GM18867 (cell line): ENCODE measurements around the gene FAM193B.

Experiments used
- ATAC-seq: cut with Tn5 transposase; IDR thresholded peaks from one replicate; pipeline ENCODE4 v1.9.1; 2021; ENCODE audit warnings: mild to moderate bottlenecking, moderate library complexity; ENCODE audit not compliant: unreplicated experiment

FAM193B gene

GRCh38 chr5:177516601-177517568 lies 37.5 kb downstream of the FAM193B start, which contains the start of gene DDX41:
DDX41 (minus strand) TSS chr5:177516961; CDS start chr5:177516945, 16 bp downstream.
- ATAC-seq: peak; percentile 75

DNA sequence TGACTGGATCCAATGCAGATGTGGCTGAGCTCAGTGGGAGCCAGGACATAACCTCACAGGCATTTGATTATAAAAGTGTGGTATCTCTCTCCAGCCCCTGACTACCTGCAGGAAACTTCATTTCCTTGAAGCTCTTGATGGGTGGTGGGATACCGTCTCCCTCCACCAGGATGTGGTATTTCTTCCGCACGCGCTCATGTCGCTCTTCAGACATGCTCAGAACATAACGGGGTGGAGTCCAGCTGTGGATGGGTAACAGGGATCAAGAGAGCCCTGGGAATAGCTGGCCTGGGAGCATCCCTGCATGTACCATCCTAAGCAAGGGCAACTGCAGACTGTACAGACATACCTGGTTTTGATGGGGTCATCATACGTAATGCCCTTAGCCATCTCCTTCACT lies 38.8 kb downstream of the FAM193B start:
- ATAC-seq: no peak

DNA sequence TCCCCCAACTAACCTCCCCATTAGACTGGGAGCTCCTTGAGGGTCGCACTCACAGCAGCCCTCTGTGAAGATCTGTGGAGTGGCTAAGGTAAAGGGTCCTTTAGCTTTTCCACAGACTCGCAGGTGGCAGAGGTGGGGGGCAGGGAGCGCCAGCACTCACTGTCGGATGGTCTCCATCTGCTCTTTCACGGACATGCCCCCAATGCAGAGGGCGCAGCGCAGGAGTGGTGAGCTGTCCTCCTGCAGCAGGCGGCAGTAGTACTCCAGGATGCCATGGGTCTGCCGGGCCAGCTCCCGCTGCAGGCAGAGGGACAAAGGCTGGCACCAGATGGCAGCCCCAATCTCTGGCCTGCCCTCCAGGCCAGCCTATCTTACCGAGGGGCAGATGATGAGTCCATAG lies 39.8 kb downstream of the FAM193B start:
- ATAC-seq: no peak

DNA sequence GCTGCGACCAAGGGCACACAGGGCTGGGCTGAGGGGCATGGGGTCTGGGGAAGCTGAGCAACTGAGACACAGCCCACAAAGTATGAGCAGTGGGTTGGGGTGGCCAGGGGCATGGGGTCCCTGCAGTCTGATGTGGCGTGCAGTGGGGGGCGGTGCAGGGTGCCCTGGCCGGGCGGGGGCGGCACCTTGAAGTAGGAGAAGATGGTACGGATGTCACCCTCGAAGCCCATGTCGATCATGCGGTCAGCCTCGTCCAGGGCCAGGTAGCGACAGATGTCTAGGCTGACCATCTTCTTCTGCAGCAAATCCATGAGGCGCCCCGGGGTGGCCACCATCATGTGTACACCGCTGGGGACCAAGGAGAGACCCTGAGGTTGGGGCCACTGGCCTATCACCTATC lies 40.9 kb downstream of the FAM193B start:
- ATAC-seq: no peak

- ATAC-seq: no peak
Measured at GRCh38 chr5:177512736-177513380, 41.5 kb downstream of the FAM193B start.

GRCh38 chr5:177511796-177512675 lies 42.3 kb downstream of the FAM193B start:
- ATAC-seq: no peak

DNA sequence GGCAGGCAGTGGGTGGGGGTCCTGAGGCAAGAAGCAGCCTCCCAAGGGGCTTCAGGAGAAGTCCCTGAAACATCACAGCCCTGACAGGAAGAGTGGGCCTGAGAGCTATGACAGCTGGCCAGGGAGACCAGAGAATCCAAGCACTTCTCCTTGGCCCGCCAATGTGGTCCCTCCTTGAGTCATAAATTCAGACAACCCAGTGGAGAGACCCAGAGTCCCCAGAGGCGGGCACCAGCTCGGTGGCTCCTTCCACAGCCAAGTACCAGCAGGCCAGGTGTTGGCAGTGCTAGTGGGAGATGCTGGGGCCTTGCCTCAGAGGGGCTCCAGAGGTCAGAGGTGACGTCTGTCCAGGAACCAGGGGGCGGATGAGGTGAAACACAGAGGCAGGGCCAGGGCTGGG lies 43.2 kb downstream of the FAM193B start:
- no peak for ATAC-seq

GRCh38 chr5:177510567-177511053 lies 43.8 kb downstream of the FAM193B start:
- ATAC-seq: peak; percentile 40

- peak; percentile 31 for ATAC-seq
Measured at GRCh38 chr5:177509991-177510566, 44.3 kb downstream of the FAM193B start.

- ATAC-seq: peak; percentile 28
Measured at GRCh38 chr5:177509381-177509951, 44.9 kb downstream of the FAM193B start, which contains the start of gene DOK3. DOK3 (minus strand) TSS chr5:177509826; CDS start chr5:177509540, 286 bp downstream.

DNA sequence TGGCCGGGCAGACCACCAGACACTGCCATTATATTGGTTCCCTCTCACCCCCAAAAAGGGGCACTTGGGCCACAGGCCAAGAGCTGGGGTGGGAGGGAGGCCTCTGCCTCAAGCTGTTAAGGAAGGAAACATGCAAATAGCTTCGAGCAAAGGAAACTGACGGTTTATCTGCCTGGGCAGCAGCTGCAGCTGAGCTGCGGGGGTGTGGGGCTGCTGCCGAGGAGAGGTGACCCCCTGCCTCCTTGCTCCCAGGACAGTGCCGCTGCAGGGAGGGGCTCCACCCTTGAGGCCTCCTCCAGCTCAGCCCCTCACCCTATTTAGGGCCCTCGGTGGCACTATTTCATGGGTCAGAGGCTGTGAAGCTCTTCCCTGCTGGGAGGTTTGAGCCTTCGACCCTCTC lies 45.5 kb downstream of the FAM193B start:
- ATAC-seq: no peak

GRCh38 chr5:177508221-177508611 lies 46.1 kb downstream of the FAM193B start:
- no peak for ATAC-seq

GRCh38 chr5:177507596-177508220 lies 46.7 kb downstream of the FAM193B start:
- no peak for ATAC-seq

DNA sequence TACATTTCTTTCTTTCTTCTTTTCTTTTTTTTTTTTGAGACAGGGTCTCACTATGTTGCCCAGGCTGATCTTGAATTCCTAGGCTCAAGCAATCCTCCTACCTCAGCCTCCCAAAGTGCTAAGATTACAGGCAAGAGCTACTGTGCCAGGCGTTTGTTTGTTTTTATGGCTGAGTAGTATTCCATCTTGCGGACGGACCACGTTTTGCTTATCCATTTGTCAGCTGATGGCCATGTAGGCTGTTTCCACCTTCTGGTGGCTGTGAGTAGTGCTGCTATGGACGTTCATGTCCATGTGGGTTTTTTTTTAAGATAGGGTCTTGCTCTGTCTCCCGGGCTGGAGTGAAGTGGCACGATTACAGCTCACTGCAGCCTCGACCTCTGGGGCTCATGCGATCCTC lies 47.2 kb downstream of the FAM193B start:
- no peak for ATAC-seq

DNA sequence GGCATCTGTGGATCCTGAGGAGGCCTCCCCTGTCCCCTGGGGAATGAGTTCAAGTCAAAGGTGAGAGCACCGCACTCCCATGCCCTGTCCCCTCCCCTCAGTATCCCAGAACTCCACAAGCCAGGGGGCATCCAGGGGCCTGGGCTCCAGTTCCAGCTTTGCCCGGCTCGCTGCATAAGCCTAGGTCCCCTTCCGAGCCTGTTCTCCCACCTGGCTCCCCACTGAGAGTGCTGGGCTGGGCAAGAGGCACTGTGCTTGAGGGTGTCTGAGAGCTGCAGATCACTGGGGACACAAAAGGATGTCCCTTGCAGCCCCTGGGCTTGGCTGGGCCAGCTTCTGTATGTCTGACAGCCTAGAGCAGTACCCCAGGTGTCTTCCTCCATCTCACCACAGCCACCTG lies 49.3 kb downstream of the FAM193B start:
- ATAC-seq: no peak

DNA sequence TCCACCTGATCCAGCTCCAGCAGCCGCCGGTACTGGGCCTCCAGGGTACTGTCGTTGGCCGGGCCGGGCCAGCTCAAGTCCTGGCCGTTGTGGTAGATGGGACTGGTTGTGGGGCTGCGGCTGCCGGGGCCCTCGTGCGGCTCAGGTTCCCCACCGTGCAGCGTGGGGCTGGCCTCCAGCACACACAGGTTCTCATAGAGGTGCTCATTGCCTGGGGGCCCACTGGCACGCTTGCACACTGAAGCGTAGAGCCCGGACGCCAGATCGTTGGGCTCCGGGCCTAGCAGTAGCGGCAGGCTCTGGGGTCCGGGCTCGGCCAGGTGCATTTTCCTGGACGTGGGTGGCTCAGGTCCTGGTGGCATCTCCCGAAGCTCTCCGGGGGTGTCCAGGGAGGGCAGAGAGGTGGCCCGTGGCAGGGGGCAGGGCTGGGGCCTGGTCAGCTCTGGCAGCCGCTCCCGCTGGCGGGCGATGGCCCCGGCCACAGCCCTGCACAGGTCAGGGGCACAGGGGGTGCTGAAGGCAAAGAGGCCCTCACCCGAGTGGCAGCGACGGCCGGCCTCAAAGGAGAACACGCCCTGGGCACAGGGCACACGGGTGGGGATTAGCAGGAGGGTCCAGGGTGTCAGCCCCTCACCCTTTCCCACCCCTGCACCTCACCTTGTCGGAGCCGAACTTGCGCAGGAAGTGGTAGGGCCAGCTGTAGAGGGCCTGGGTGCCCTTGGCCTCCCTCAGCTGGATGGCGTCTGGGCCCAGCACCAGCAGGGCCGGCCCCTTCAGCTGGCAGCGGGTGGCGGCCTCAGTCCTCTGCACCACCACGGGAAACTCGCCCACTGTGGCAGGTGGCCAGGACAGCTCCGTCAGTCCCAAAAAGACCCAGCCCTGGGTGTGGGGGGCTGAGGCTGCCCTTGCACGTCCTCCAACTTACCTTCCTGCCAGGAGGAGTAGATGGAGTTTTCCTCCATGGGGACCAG lies 50.0 kb downstream of the FAM193B start:
- no peak for ATAC-seq

DNA sequence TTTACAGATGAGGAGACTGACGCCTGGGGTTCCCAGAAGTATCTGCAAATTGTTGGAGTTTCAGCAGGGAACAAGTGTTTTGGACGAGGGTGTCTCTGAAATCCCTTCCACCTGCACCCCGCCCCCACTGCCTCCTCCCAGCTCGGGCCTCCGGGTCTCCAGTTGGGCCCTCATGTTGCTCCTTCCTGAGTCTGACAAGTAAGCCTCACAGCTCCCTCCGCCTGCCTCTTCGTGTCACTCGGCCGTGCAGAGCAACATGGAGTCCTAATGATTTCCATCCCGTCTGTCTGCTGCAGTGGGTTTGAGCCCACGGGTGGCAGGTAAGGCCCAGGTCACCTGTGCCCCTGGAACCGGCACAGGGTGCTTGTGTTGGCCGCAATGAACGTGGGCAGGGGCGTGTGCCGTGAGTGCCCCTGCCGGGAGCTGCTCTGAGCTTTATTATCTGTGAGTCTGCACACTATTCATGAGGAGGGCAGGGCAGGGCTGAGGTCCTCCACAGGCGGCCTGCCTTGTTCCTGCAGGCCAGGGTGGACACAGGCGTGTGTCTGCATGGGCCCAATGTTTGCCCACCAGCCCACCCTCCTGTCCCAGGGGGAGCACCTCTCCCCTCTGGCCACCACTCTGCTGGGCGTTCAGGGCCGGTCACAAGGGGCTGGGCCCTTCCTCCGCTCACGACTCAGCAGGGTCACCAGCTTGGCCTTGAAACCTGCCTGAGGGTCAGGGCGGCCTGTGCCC lies 50.8 kb downstream of the FAM193B start:
- no peak for ATAC-seq

DNA sequence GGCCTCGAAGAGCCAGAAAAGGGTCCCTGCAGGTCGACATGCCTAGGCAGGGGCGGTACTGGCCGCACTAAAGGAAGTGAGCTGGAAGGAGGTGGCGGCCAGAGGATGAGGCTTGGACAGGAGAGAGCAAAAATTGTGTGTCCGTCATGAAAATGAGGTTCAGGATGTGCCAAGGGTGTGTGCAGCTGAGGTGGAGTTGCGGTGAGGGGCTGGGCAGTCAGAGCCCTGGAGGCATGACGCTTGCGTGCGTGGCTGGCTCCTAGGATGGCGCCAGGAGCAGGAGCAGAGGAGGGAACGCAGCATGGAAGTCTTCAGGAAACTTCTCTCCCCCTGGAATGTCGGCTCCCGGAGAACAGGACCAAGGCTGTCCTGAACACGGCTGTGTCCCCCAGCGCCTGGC lies 51.5 kb downstream of the FAM193B start:
- ATAC-seq: no peak
